Mesothelial cell of epicardium (in vitro differentiated cells): Measurements from ENCODE around the gene RASGRP1. TPM values are rescaled to one million over a fixed set of nuclear protein-coding genes. Genes with fewer than 3 reads are reported as not detected.

Source experiments
- DNase-seq, 2 experiments: peaks; one replicate each; pipeline ENCODE4 v3.0.0; 2021; ENCODE audit warnings: low spot score in 2 of 2; ENCODE audit not compliant: unreplicated experiment in 2 of 2
- H3K27ac Mint-ChIP-seq: 2 replicates; pipeline ENCODE4 v1.8.0; 2021; ENCODE audit warnings: mixed read lengths
- H3K27me3 Mint-ChIP-seq: 2 replicates; pipeline ENCODE4 v1.8.0; 2021; ENCODE audit warnings: low read depth, mixed read lengths
- H3K36me3 Mint-ChIP-seq: 2 replicates; pipeline ENCODE4 v1.8.0; 2021; ENCODE audit warnings: mixed read lengths
- H3K4me1 Mint-ChIP-seq: 2 replicates; pipeline ENCODE4 v1.8.0; 2021; ENCODE audit warnings: mixed read lengths
- H3K4me3 Mint-ChIP-seq: 2 replicates; pipeline ENCODE4 v1.8.0; 2021; ENCODE audit warnings: mild to moderate bottlenecking, moderate library complexity, mixed read lengths
- H3K9me3 Mint-ChIP-seq: 2 replicates; pipeline ENCODE4 v1.8.0; 2021; ENCODE audit warnings: mixed read lengths
- CTCF ChIP-seq: fragments of 200-600 bp; sonication (generic); IDR thresholded peaks from one replicate; pipeline ENCODE4 v1.5.0; 2021; ENCODE audit warnings: antibody characterized with exemption; ENCODE audit not compliant: unreplicated experiment
- total RNA-seq: library from RNA; stranded (reverse); gene quantifications from 3 replicates; pipeline ENCODE4 v1.2.1, GENCODE V29; 2021

RASGRP1 gene
- total RNA-seq, 1 donor from 2014 or later, result 4.4 TPM

- no peaks in the 10 kb centered on the region for H3K36me3 Mint-ChIP-seq
- H3K4me1 Mint-ChIP-seq, result peaks cover 10% of the 10 kb centered on the region
- TF ChIP-seq CTCF, result no peak
- H3K4me3 Mint-ChIP-seq, result no peak overlapping the region
- H3K9me3 Mint-ChIP-seq, result no peaks in the 10 kb centered on the region
- peaks cover 1% of the 10 kb centered on the region for H3K27me3 Mint-ChIP-seq
- H3K27ac Mint-ChIP-seq, result peak overlapping the region; percentile 55
- DNase-seq, result peak in 1 of 2 experiments; percentile 49
These were observed 28.4 kb downstream of the RASGRP1 start for GRCh38 chr15:38536201-38536676.

- Mint-ChIP-seq H3K4me3 (no peak overlapping the region), H3K9me3 (no peaks in the 10 kb centered on the region), H3K27me3 (peaks cover 1% of the 10 kb centered on the region), H3K4me1 (peaks cover 10% of the 10 kb centered on the region), H3K36me3 (no peaks in the 10 kb centered on the region), H3K27ac (peak overlapping the region; percentile 55)
- DNase-seq, result no peak
- no peak for TF ChIP-seq CTCF
These were observed 29.0 kb downstream of the RASGRP1 start for GRCh38 chr15:38535491-38536200.

- no peaks in the 10 kb centered on the region for H3K36me3 Mint-ChIP-seq
- no peak for TF ChIP-seq CTCF
- no peak for DNase-seq
- peaks cover 1% of the 10 kb centered on the region for H3K27me3 Mint-ChIP-seq
- peaks cover 10% of the 10 kb centered on the region for H3K4me1 Mint-ChIP-seq
- H3K27ac Mint-ChIP-seq, result no peak overlapping the region
- no peak overlapping the region for H3K4me3 Mint-ChIP-seq
- H3K9me3 Mint-ChIP-seq, result no peaks in the 10 kb centered on the region
These were observed 29.9 kb downstream of the RASGRP1 start for GRCh38 chr15:38534691-38535090.

- H3K4me1 Mint-ChIP-seq, result peaks cover 10% of the 10 kb centered on the region
- H3K9me3 Mint-ChIP-seq, result peaks cover 4% of the 10 kb centered on the region
- no peak overlapping the region for H3K27ac Mint-ChIP-seq
- DNase-seq, result no peak
- peaks cover 1% of the 10 kb centered on the region for H3K27me3 Mint-ChIP-seq
- H3K4me3 Mint-ChIP-seq, result no peak overlapping the region
- no peak for TF ChIP-seq CTCF
- no peaks in the 10 kb centered on the region for H3K36me3 Mint-ChIP-seq
These were observed 30.7 kb downstream of the RASGRP1 start for GRCh38 chr15:38533926-38534325.

GRCh38 chr15:38533416-38533915, 31.1 kb downstream of the RASGRP1 start:
- peaks cover 4% of the 10 kb centered on the region for H3K9me3 Mint-ChIP-seq
- peaks cover 1% of the 10 kb centered on the region for H3K27me3 Mint-ChIP-seq
- H3K27ac Mint-ChIP-seq, result no peak overlapping the region
- H3K4me3 Mint-ChIP-seq, result no peak overlapping the region
- DNase-seq, result no peak
- peaks cover 10% of the 10 kb centered on the region for H3K4me1 Mint-ChIP-seq
- H3K36me3 Mint-ChIP-seq, result no peaks in the 10 kb centered on the region
- TF ChIP-seq CTCF, result no peak
